Mucosa of descending colon (tissue), 3 donors: ENCODE data around the gene EFNA2. TPM values are rescaled to one million over a fixed set of nuclear protein-coding genes. Genes with fewer than 3 reads are reported as not detected.
"Not testable (repeated sequence)": the region's sequence is repeated elsewhere in the genome, so short reads cannot be mapped to it uniquely, and the experiment has no call there.

Experiments used
- ATAC-seq: fragments of 200-7000 bp; cut with Tn5 transposase; one replicate; pipeline ENCODE4 v1.9.1; 2020; ENCODE audit warnings: mild to moderate bottlenecking, moderate library complexity
- DNase-seq, 3 donors: peaks; one replicate each; pipeline ENCODE4 v3.0.0-alpha.2; 2020
- H3K36me3 ChIP-seq: fragments of 200-600 bp; one replicate; pipeline ENCODE4 v1.8.0; 2021; ENCODE audit warnings: low read depth, mild to moderate bottlenecking
- H3K4me1 ChIP-seq: fragments of 200-600 bp; one replicate; pipeline ENCODE4 v1.8.0; 2021; ENCODE audit warnings: low read depth, mild to moderate bottlenecking
- H3K4me3 ChIP-seq: fragments of 200-600 bp; one replicate; pipeline ENCODE4 v1.8.0; 2021; ENCODE audit warnings: mild to moderate bottlenecking
- H3K9me3 ChIP-seq: fragments of 200-600 bp; one replicate; pipeline ENCODE4 v1.8.0; 2021; ENCODE audit warnings: mild to moderate bottlenecking
- CTCF ChIP-seq: fragments of 200-600 bp; IDR thresholded peaks from one replicate; pipeline ENCODE4 v1.8.0; 2022; ENCODE audit warnings: antibody characterized with exemption, mild to moderate bottlenecking
- intact Hi-C, 2 donors: fragments of 100-400 bp; cut with DNase I in 1 of 2; cut with micrococcal nuclease in 1 of 2; formaldehyde crosslinking; loops; one replicate each; pipeline versions ENCODE4 v1.11.0 to v1.11.1; 2022; cut with DNase I, micrococcal nuclease
- total RNA-seq, 3 donors: library from RNA; stranded (reverse); fragmentation: NEBNext Ultra II Directional in 2 of 3; extraction: Animal tissue kit (Norgen Biotek cat#: 25700) in 2 of 3; gene quantifications; one replicate each; pipeline versions ENCODE4 v1.2.1 to v1.2.4, GENCODE V29; 2021 to 2023
- donor health status: DM: no; HTN: no; CAD: no; lungs with moderate emphysema.
- donor health status: DM: no; HTN: no; CAD: no.
- donor health status: DM: no; HTN: yes; CAD: no.

EFNA2 gene
- total RNA-seq, 3 donors from 2014 or later, result 19.0 to 62.2 (median 61.7) TPM

GRCh38 chr19:1315470-1316166 lies 29.9 kb downstream of the EFNA2 start:
- DNase-seq (peak in 2 of 3 donors; percentile 72 to 81), ATAC-seq (peak; percentile 81)
- Histone ChIP-seq H3K9me3 (no peaks in the 10 kb centered on the region), H3K4me1 (peaks cover 12% of the 10 kb centered on the region), H3K4me3 (no peak overlapping the region), H3K36me3 (no peaks in the 10 kb centered on the region)
- peak; percentile 32 for TF ChIP-seq CTCF
- intact Hi-C loops, result no loop called here

GRCh38 chr19:1316466-1316865 lies 30.8 kb downstream of the EFNA2 start:
- DNase-seq (no peak), ATAC-seq (no peak)
- no peak for TF ChIP-seq CTCF
- H3K4me3 ChIP-seq, result no peak overlapping the region
- H3K4me1 ChIP-seq, result peaks cover 12% of the 10 kb centered on the region
- H3K36me3 ChIP-seq, result no peaks in the 10 kb centered on the region
- H3K9me3 ChIP-seq, result no peaks in the 10 kb centered on the region
- intact Hi-C loops, result no loop called here

DNA sequence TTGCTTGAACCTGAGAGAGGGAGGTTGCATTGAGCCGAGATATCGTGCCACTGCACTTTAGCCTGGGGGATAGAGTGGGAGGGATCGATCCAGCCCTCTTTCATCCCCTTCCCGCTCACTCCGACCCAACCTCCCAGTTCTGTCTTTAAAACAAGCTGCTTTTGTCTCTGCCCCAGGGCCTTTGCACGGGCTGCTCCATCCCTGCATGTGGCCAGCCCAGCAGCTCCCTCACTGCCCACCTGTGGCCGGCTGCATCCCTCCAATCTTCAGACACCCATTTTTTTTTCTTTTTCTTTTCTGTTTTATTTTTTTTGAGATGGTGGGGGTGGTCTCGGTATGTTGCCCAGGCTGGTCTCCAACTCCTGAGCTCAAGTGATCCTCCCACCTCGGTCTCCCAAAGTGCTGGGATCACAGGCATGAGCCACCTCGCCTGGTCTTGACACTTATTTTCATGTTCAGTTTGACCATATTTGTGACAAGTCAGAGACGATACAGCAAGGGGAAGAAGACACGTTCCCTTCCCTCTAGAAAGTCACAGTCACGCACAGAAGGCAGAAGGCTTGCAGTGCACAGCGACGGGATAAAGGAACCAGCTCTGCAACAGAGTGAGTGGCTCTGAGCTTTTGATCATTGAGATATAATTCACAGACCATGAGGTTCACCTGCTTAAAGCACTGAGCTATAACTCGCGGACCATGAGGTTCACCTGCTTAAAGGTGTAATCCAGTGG lies 31.8 kb downstream of the EFNA2 start:
- TF ChIP-seq CTCF, result no peak
- Histone ChIP-seq H3K36me3 (no peaks in the 10 kb centered on the region), H3K9me3 (no peaks in the 10 kb centered on the region), H3K4me3 (no peak overlapping the region), H3K4me1 (peaks cover 12% of the 10 kb centered on the region)
- DNase-seq, result no peak
- intact Hi-C loops, result no loop called here
- ATAC-seq, result no peak

DNA sequence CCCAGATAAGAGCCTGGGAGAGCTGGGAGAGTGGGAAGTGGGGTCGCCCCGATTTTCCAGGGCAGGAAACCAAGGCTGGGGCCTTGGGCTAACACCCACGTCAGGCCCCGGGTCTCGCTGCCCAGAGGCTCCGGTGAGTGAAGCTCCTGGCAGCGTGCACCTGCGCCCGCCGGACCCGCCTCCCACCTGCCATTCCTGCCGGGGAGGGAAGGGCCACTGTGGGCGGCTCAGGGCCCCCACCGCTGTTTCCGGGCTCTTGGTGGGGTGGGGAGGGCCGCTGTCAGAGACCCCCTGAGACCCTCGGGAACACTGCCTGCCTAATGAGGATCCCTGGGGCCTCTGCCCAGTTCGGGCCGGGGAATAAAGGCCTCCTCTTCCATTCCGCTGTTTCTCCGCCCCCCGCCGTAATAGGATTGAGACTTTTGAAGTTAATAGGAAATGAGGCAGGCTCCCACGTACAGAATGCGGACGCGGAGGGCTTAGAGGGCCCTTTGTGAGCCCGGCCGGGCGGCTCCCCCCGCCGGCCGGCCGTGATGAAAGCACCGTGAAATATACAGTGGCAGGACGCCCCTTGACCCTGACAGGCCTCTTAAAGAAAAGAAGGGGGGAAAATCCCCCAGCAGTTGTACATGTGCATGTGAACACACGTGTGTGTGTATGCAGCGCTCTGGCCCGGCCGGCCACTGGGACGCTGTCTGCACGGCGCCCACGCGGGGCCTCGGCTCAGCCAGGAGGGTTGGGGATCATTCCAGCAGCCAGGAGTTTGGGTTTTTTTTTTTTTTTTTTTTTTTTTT lies 33.2 kb downstream of the EFNA2 start:
- ATAC-seq, result no peak
- intact Hi-C loops, result no loop called here
- Histone ChIP-seq H3K36me3 (no peaks in the 10 kb centered on the region), H3K4me3 (no peak overlapping the region), H3K4me1 (peaks cover 9% of the 10 kb centered on the region), H3K9me3 (no peaks in the 10 kb centered on the region)
- DNase-seq, result no peak
- no peak for TF ChIP-seq CTCF

GRCh38 chr19:1320282-1320650 lies 34.6 kb downstream of the EFNA2 start:
- H3K36me3 ChIP-seq, ATAC-seq, intact Hi-C loops, H3K4me3 ChIP-seq, DNase-seq, H3K9me3 ChIP-seq: not testable (repeated sequence)
- H3K4me1 ChIP-seq, result peaks cover 16% of the 10 kb centered on the region

GRCh38 chr19:1321539-1321938 lies 35.9 kb downstream of the EFNA2 start:
- ATAC-seq, result no peak
- no peaks in the 10 kb centered on the region for H3K36me3 ChIP-seq
- H3K4me1 ChIP-seq, result peaks cover 10% of the 10 kb centered on the region
- no peak overlapping the region for H3K4me3 ChIP-seq
- intact Hi-C loops, result no loop called here
- DNase-seq, result no peak
- TF ChIP-seq CTCF, result no peak
- no peaks in the 10 kb centered on the region for H3K9me3 ChIP-seq
